Effector memory CD4-positive, alpha-beta T cell (primary cell): ENCODE data around the gene FHL3.

Experiments
- DNase-seq, 3 donors: peaks; one replicate each; pipeline ENCODE4 v3.0.0-alpha.2; 2020
- H3K27ac ChIP-seq: 2 replicates; pipeline ENCODE4 v1.7.0; 2013; ENCODE audit warnings: mild to moderate bottlenecking, low read length, moderate library complexity; ENCODE audit not compliant: insufficient read depth, poor library complexity, severe bottlenecking
- H3K27me3 ChIP-seq: replicated peaks from 2 replicates; pipeline ENCODE4 v1.7.0; 2013; ENCODE audit warnings: mild to moderate bottlenecking, low read length; ENCODE audit not compliant: insufficient read depth, control insufficient read depth, poor library complexity, severe bottlenecking
- H3K36me3 ChIP-seq: 2 replicates; pipeline ENCODE4 v1.7.0; 2013; ENCODE audit warnings: mild to moderate bottlenecking, low read length, moderate library complexity; ENCODE audit not compliant: control insufficient read depth, insufficient read depth
- H3K4me1 ChIP-seq: 2 replicates; pipeline ENCODE4 v1.7.0; 2013; ENCODE audit warnings: low read length, mild to moderate bottlenecking; ENCODE audit not compliant: control insufficient read depth, insufficient read depth, poor library complexity, severe bottlenecking
- H3K4me3 ChIP-seq: 2 replicates; pipeline ENCODE4 v1.7.0; 2013; ENCODE audit warnings: low read length, low read depth, mild to moderate bottlenecking; ENCODE audit not compliant: insufficient read depth, poor library complexity, severe bottlenecking
- H3K9me3 ChIP-seq: 2 replicates; pipeline ENCODE4 v1.7.0; 2013; ENCODE audit warnings: mild to moderate bottlenecking, low read length, moderate library complexity; ENCODE audit not compliant: control insufficient read depth
- total RNA-seq, 3 donors: gene quantifications; one replicate each; lab custom pipeline; 2026; lab: John Stamatoyannopoulos, UW

The FHL3 gene, protein sequence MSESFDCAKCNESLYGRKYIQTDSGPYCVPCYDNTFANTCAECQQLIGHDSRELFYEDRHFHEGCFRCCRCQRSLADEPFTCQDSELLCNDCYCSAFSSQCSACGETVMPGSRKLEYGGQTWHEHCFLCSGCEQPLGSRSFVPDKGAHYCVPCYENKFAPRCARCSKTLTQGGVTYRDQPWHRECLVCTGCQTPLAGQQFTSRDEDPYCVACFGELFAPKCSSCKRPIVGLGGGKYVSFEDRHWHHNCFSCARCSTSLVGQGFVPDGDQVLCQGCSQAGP
- total RNA-seq, result 1.2 to 4.3 (median 3.1) reads per million in 3 donors

DNA sequence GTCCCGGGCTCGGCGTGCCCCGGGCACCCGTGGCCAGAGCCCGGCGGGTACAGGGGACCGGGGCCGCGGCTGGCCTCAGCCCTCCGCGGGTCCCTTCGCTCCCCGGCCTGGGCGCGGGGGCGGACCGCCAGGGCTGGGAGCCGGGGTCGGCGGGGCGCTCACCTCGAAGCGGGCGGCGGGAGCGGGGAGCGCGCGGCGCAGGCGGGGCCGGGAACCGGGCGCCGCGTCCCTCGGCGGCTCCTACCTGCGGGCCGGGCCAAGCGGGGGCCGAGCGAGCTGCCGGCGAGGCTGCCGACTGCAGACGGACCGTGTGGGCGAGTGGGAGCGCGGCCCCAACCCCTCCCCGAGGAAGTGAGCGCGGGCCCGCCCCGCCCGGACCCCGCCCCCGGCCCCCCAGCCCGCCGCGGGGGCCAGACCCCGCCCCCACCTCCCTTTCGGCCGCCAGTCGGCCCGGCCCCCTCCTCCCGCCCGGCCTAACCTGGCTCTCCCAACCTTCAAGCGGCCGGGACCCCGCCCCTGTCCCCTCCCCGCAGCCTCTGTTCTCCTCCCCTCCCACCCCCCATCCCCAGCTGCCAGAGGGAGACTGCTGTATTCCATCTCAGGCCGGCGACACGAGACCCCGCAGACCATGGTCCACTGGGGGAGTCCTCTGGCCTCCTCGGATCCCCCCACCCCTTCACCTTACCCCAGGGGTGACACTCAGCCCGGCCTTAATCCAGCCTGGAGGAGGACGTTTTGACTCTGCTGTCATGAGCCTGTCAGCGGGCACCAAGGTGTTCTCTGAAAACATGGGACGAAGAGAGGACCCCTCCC is at the start of gene FHL3:
Gene FHL3 (minus strand): TSS at position 320 of the 813 bp plus-strand sequence. CDS start 6,102 bp downstream, outside the sequence.
- Histone ChIP-seq H3K27ac (no peak within 1 kb of the TSS), H3K36me3 (no peaks in the 10 kb centered on the region), H3K4me1 (peaks cover 10% of the 10 kb centered on the region), H3K4me3 (peak within 1 kb of the TSS; percentile 48), H3K27me3 (no peaks in the 10 kb centered on the region), H3K9me3 (no peaks in the 10 kb centered on the region)
- peak; percentile 25 to 44 (median 36) for DNase-seq

DNA sequence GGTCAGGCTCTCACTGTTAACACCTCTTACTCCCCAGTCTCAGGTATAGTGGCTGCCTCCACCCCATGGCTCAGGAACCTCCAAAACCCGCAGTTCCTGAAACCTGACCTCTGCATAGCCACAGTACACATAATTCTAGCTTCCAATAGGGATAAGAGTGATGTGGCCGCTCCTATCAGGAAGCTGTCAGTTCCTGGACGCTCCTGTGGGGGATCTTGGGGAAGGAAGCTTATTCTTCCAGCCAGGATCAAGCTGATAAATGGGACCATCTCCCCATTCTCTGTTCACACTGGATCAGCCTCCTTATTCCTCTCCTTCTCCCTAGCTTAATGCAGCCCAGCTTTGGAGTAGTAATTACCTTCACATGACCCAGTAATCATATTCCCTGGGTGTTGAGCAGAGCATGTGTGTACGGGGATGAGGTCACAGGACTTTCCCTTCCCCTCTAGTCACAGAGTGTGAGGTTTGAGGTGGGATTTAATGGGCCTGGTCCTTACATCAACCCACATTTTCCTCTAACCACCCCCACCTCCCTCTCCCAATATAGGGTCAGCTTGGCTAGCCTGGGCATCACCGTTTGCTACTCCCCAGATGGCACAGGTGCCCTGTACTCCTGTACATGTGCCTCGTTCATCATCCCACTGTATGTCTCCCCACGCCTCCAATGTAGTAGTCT is 48.2 kb upstream of the FHL3 start:
- Histone ChIP-seq H3K4me3 (no peak overlapping the region), H3K9me3 (no peaks in the 10 kb centered on the region), H3K27ac (no peak overlapping the region), H3K36me3 (no peaks in the 10 kb centered on the region), H3K4me1 (no peaks in the 10 kb centered on the region), H3K27me3 (no peaks in the 10 kb centered on the region)
- DNase-seq, result no peak

DNA sequence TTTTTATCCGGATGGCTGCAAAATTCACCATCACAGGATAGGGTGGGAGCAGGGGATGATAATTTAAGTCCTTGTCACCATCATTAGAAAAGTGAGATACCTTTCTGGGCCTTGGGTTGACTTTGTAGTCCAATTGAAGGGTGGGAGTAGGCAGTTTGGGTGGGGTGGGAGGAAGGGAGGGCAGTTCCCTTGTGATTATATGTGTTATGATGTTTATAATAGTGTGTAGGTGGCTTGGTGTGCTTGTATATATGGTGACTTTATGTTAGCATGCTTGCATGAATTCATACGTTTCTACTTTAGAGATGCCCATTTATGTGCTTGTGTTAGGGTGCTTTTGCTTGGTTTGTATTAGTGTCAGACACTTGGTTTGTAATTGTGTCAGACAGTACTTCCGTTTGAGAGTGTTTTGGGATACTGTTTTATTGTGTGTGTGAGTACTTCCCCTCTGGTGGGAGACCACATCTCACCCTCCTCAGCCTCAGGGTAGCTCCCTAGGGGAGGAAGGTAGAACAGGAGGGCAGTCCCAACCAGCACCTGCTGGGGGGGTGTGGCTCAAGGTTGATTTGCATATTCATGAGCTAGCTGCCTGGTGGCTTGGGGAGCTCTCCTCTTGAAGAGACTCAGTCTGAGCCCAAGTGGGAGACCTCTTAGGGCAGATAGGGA is 47.6 kb upstream of the FHL3 start:
- Histone ChIP-seq H3K4me1 (no peaks in the 10 kb centered on the region), H3K27ac (no peak overlapping the region), H3K9me3 (no peaks in the 10 kb centered on the region), H3K36me3 (no peaks in the 10 kb centered on the region), H3K4me3 (no peak overlapping the region), H3K27me3 (no peaks in the 10 kb centered on the region)
- DNase-seq, result no peak

DNA sequence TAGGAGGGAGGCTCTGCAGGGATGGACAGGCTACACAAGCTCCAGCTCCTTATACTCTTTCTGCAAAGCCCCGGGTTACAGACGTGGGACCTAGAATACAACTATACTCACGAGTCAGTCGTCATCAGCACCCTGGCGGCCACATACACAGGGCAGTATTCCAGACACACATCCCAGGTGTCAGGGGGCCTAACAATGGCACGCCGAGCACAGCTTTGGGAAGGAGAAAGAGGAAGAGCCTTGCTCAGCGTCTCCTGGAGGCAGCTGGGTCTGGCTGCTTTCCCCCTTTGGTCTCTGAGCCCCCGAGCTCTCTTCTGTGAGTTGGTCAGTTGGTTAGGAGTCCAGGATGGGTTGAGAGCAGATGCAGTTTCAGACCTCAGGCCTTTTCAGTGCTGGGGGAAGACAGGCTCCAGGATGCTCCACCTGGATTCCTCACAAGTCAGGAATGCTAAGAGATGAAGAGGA is 45.8 kb upstream of the FHL3 start:
- no peaks in the 10 kb centered on the region for H3K36me3 ChIP-seq
- no peaks in the 10 kb centered on the region for H3K9me3 ChIP-seq
- no peak for DNase-seq
- H3K27me3 ChIP-seq, result no peaks in the 10 kb centered on the region
- H3K27ac ChIP-seq, result no peak overlapping the region
- no peaks in the 10 kb centered on the region for H3K4me1 ChIP-seq
- H3K4me3 ChIP-seq, result no peak overlapping the region

- no peaks in the 10 kb centered on the region for H3K36me3 ChIP-seq
- no peak overlapping the region for H3K27ac ChIP-seq
- no peak for DNase-seq
- H3K27me3 ChIP-seq, result no peaks in the 10 kb centered on the region
- no peaks in the 10 kb centered on the region for H3K9me3 ChIP-seq
- no peak overlapping the region for H3K4me3 ChIP-seq
- peaks cover 4% of the 10 kb centered on the region for H3K4me1 ChIP-seq
Measured at GRCh38 chr1:38050397-38051078, 45.2 kb upstream of the FHL3 start.

GRCh38 chr1:38047603-38048141 is 42.4 kb upstream of the FHL3 start:
- Histone ChIP-seq H3K27ac (no peak overlapping the region), H3K9me3 (no peaks in the 10 kb centered on the region), H3K4me3 (peak overlapping the region; percentile 62), H3K4me1 (peaks cover 18% of the 10 kb centered on the region), H3K27me3 (peaks cover 23% of the 10 kb centered on the region), H3K36me3 (no peaks in the 10 kb centered on the region)
- DNase-seq, result no peak

DNA sequence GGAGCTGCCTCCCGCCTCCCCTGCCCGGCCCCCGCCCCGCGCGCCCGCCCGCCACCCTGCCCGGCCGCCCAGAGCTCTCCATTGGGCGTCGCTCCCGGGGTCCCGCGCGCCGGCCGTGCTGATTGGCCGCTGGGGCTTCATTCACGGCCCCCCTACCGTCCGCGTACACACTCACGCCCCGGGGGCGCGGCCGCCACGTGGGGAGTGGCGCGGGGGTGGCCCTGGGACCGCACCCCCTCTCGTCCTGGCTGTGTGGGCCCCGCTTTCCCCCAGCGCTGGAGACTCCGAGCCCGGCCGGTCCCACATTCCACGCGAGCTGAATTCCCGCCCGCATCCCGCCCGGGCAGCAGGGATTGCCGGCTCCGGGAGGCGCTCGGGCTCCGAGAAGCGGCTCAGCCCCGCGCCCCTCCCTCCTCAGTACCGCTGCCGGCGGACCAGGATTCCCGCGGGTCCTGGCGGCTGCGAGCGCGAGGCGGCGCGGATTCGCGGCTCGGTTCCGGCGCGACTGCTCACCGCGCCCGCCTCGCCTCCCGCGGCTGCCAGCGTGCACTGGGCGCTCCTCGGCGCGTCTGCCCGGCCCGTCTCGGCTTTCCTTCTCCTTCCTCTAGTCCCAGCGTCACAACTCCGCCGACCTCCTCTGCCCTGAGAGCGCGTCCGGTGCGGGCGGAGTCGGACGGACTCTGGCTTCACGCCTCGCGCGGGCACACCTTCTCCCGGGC is 41.7 kb upstream of the FHL3 start:
- Histone ChIP-seq H3K9me3 (no peaks in the 10 kb centered on the region), H3K4me3 (peak overlapping the region; percentile 62), H3K36me3 (no peaks in the 10 kb centered on the region), H3K27me3 (peaks cover 29% of the 10 kb centered on the region), H3K27ac (no peak overlapping the region), H3K4me1 (peaks cover 18% of the 10 kb centered on the region)
- peak; percentile 56 to 68 (median 65) for DNase-seq

GRCh38 chr1:38046333-38046883 is 41.1 kb upstream of the FHL3 start, which contains the start of gene POU3F1:
Gene POU3F1 (minus strand): TSS chr1:38046793. CDS start chr1:38046743, 50 bp downstream.
- Histone ChIP-seq H3K27me3 (peaks cover 30% of the 10 kb centered on the region), H3K4me1 (peaks cover 18% of the 10 kb centered on the region), H3K4me3 (peak within 1 kb of the TSS; percentile 62), H3K27ac (no peak within 1 kb of the TSS), H3K9me3 (no peaks in the 10 kb centered on the region), H3K36me3 (no peaks in the 10 kb centered on the region)
- DNase-seq, result no peak
